GM23338 (cell line): ENCODE data around the gene MRPL52.

ENCODE experiments used
- CREB1 ChIP-seq: fragments of 250-450 bp; sonication (Bioruptor Pico); IDR thresholded peaks from 2 replicates; pipeline ENCODE4 v1.5.0; 2020; ENCODE audit warnings: low read depth, mild to moderate bottlenecking, moderate library complexity
- CTCF ChIP-seq, 2 experiments: fragments of 200-600 bp in 1 of 2; sonication (generic) in 1 of 2; conservative IDR thresholded peaks; 2 replicates each; pipeline versions ENCODE4 v1.5.1 to v1.6.1; 2016 to 2017; ENCODE audit warnings: antibody characterized with exemption in 2 of 2, low read depth in 2 of 2, mild to moderate bottlenecking in 2 of 2, moderate library complexity in 1 of 2
- ETS1 ChIP-seq: IDR thresholded peaks from 2 replicates; pipeline ENCODE4 v1.6.1; 2016; ENCODE audit warnings: antibody characterized with exemption
- EZH2 ChIP-seq: fragments of 200-600 bp; sonication (generic); IDR thresholded peaks from one replicate; pipeline ENCODE4 v1.8.0; 2017; ENCODE audit warnings: antibody characterized with exemption, mild to moderate bottlenecking, low read depth; ENCODE audit not compliant: unreplicated experiment
- EZH2phosphoT487 ChIP-seq: fragments of 200-600 bp; sonication (generic); IDR thresholded peaks from one replicate; pipeline ENCODE4 v1.8.1; 2018; ENCODE audit warnings: antibody characterized with exemption; ENCODE audit not compliant: unreplicated experiment
- JUNB ChIP-seq: IDR thresholded peaks from one replicate; pipeline ENCODE4 v1.6.1; 2016; ENCODE audit warnings: antibody characterized with exemption; ENCODE audit not compliant: unreplicated experiment
- NANOG ChIP-seq: IDR thresholded peaks from 2 replicates; pipeline ENCODE4 v1.6.1; 2016; ENCODE audit warnings: antibody characterized with exemption, borderline replicate concordance
- POLR2AphosphoS5 ChIP-seq: IDR thresholded peaks from 2 replicates; pipeline ENCODE4 v1.6.1; 2016; ENCODE audit warnings: antibody characterized with exemption, low read depth
- REST ChIP-seq: IDR thresholded peaks from one replicate; pipeline ENCODE4 v1.6.1; 2018; ENCODE audit warnings: antibody characterized with exemption; ENCODE audit not compliant: unreplicated experiment
- STAT1 ChIP-seq: IDR thresholded peaks from one replicate; pipeline ENCODE4 v1.6.1; 2016; ENCODE audit warnings: antibody characterized with exemption; ENCODE audit not compliant: unreplicated experiment
- ZNF114 ChIP-seq: fragments of 250-450 bp; sonication (Bioruptor Pico); IDR thresholded peaks from 2 replicates; pipeline ENCODE4 v1.5.0; 2020; ENCODE audit warnings: mild to moderate bottlenecking, moderate library complexity
- ZNF331 ChIP-seq: fragments of 250-450 bp; sonication (Bioruptor Pico); IDR thresholded peaks from 2 replicates; pipeline ENCODE4 v1.5.0; 2020; ENCODE audit warnings: low read depth, mild to moderate bottlenecking, moderate library complexity

GRCh38 chr14:22843123-22843925 lies 13.6 kb downstream of the MRPL52 start:
- TF ChIP-seq CTCF (conservative IDR thresholded peaks at IDR 0.05; ENCODE audit: low read depth in 2 of 2) (no peak), REST (no peak), EZH2 (no peak), EZH2phosphoT487 (no peak), POLR2AphosphoS5 (no peak), STAT1 (no peak), ETS1 (no peak), CREB1 (CRISPR knock-in tag) (no peak), ZNF114 (CRISPR knock-in tag) (no peak), JUNB (no peak), NANOG (no peak), ZNF331 (CRISPR knock-in tag) (no peak)
